Measurements from ENCODE around the gene SLC35F4. TPM values are rescaled to one million over a fixed set of nuclear protein-coding genes. Genes with fewer than 3 reads are reported as not detected.
"Not testable (repeated sequence)": the region's sequence is repeated elsewhere in the genome, so short reads cannot be mapped to it uniquely, and the experiment has no call there.

Gene SLC35F4
- total RNA-seq, 1 experiment from 2014 or later = not detected

GRCh38 chr14:57754527-57754926 is 111.4 kb downstream of the SLC35F4 start:
- Histone ChIP-seq H3K9me3 (ENCODE audit: low read depth, low read length, poor library complexity, severe bottlenecking) (peaks cover 2% of the 10 kb centered on the region), H3K36me3 (ENCODE audit: insufficient read depth, low read length, poor library complexity, severe bottlenecking) (no peaks in the 10 kb centered on the region), H3K4me1 (ENCODE audit: insufficient read depth, low read length, poor library complexity, severe bottlenecking) (peaks cover 21% of the 10 kb centered on the region), H3K27me3 (replicated peaks; ENCODE audit: insufficient read depth, low read depth, low read length, poor library complexity) (no peaks in the 10 kb centered on the region), H3K4me3 (ENCODE audit: low read depth, low read length, poor library complexity, severe bottlenecking) (no peak overlapping the region), H3K27ac (ENCODE audit: low read depth, low read length, poor library complexity, severe bottlenecking) (no peak overlapping the region)
- TF ChIP-seq EZH2 (IDR thresholded peaks at IDR 0.05; ENCODE audit: borderline replicate concordance, low read depth, low read length, poor library complexity, severe bottlenecking) = no peak
- TF ChIP-seq, protein P1, sequence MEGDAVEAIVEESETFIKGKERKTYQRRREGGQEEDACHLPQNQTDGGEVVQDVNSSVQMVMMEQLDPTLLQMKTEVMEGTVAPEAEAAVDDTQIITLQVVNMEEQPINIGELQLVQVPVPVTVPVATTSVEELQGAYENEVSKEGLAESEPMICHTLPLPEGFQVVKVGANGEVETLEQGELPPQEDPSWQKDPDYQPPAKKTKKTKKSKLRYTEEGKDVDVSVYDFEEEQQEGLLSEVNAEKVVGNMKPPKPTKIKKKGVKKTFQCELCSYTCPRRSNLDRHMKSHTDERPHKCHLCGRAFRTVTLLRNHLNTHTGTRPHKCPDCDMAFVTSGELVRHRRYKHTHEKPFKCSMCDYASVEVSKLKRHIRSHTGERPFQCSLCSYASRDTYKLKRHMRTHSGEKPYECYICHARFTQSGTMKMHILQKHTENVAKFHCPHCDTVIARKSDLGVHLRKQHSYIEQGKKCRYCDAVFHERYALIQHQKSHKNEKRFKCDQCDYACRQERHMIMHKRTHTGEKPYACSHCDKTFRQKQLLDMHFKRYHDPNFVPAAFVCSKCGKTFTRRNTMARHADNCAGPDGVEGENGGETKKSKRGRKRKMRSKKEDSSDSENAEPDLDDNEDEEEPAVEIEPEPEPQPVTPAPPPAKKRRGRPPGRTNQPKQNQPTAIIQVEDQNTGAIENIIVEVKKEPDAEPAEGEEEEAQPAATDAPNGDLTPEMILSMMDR (conservative IDR thresholded peaks at IDR 0.05; ENCODE audit: low read depth, low read length) = no peak
- CTCF ChIA-PET = interaction anchor here (0.5 kb wide), 1 partner anchor 19 kb away, joined by 3 read pairs; no protein-coding TSS in a partner anchor
- DNase-seq (ENCODE audit: low spot score) = no peak
- no TSS peak for BruUV-seq (replicated peaks)
- intact Hi-C loops (cut with micrococcal nuclease; ENCODE audit: unreplicated experiment) = no loop called here
- POLR2A ChIA-PET (ENCODE audit: low non-redundant PET) = no interaction called here

- Histone ChIP-seq H3K27me3 (replicated peaks; ENCODE audit: insufficient read depth, low read depth, low read length, poor library complexity) (no peaks in the 10 kb centered on the region), H3K4me1 (ENCODE audit: insufficient read depth, low read length, poor library complexity, severe bottlenecking) (peaks cover 21% of the 10 kb centered on the region), H3K36me3 (ENCODE audit: insufficient read depth, low read length, poor library complexity, severe bottlenecking) (no peaks in the 10 kb centered on the region), H3K4me3 (ENCODE audit: low read depth, low read length, poor library complexity, severe bottlenecking) (no peak overlapping the region), H3K27ac (ENCODE audit: low read depth, low read length, poor library complexity, severe bottlenecking) (no peak overlapping the region), H3K9me3 (ENCODE audit: low read depth, low read length, poor library complexity, severe bottlenecking) (no peaks in the 10 kb centered on the region)
- intact Hi-C loops (cut with micrococcal nuclease; ENCODE audit: unreplicated experiment) = no loop called here
- POLR2A ChIA-PET (ENCODE audit: low non-redundant PET) = no interaction called here
- TF ChIP-seq, protein P1 (conservative IDR thresholded peaks at IDR 0.05; ENCODE audit: low read depth, low read length) = no peak
- no peak for TF ChIP-seq EZH2 (IDR thresholded peaks at IDR 0.05; ENCODE audit: borderline replicate concordance, low read depth, low read length, poor library complexity, severe bottlenecking)
- no TSS peak for BruUV-seq (replicated peaks)
- DNase-seq (ENCODE audit: low spot score) = peak; percentile 60
- CTCF ChIA-PET = interaction anchor here (0.6 kb wide), 1 partner anchor 115 kb away, joined by 8 read pairs; no protein-coding TSS in a partner anchor
Measured at GRCh38 chr14:57753821-57754220, 112.1 kb downstream of the SLC35F4 start.

DNA sequence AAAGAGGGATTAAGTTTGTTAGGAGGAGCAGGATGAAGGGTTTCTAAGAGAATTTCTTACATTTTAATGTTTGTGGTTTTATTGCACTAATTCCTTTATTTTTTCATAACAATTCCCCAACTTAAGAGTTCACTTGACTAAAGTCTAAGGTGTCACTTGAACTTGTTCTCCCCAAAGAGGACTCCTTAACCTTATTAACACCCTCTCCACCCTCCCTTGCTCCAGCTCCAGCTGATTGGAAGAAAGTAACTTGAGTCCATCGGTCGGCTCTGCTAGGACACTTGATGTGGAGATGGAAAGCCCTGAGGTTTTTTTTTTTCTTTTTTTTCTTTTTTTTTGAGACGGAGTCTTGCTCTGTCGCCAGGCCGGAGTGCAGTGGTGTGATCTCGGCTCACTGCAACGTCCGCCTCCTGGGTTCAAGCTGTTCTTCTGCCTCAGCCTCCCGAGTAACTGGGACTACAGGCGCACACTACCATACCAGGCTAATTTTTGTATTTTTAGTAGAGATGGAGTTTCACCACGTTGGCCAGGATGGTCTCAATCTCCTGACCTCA is 113.7 kb downstream of the SLC35F4 start:
- DNase-seq (ENCODE audit: low spot score); BruUV-seq (replicated peaks); intact Hi-C loops (cut with micrococcal nuclease; ENCODE audit: unreplicated experiment); H3K36me3 ChIP-seq (ENCODE audit: insufficient read depth, low read length, poor library complexity, severe bottlenecking); POLR2A ChIA-PET (ENCODE audit: low non-redundant PET); H3K27ac ChIP-seq (ENCODE audit: low read depth, low read length, poor library complexity, severe bottlenecking); H3K27me3 ChIP-seq (replicated peaks; ENCODE audit: insufficient read depth, low read depth, low read length, poor library complexity); CTCF ChIA-PET; H3K9me3 ChIP-seq (ENCODE audit: low read depth, low read length, poor library complexity, severe bottlenecking); H3K4me3 ChIP-seq (ENCODE audit: low read depth, low read length, poor library complexity, severe bottlenecking): not testable (repeated sequence)
- peaks cover 21% of the 10 kb centered on the region for H3K4me1 ChIP-seq (ENCODE audit: insufficient read depth, low read length, poor library complexity, severe bottlenecking)

GRCh38 chr14:57751400-57751799 is 114.5 kb downstream of the SLC35F4 start:
- TF ChIP-seq, protein P1 (conservative IDR thresholded peaks at IDR 0.05; ENCODE audit: low read depth, low read length) = no peak
- TF ChIP-seq EZH2 (IDR thresholded peaks at IDR 0.05; ENCODE audit: borderline replicate concordance, low read depth, low read length, poor library complexity, severe bottlenecking) = no peak

More at GRCh38 chr14:57751400-57751799, 114.5 kb downstream of the SLC35F4 start:
- CTCF ChIA-PET = no interaction called here
- Histone ChIP-seq H3K4me3 (ENCODE audit: low read depth, low read length, poor library complexity, severe bottlenecking) (no peak overlapping the region), H3K4me1 (ENCODE audit: insufficient read depth, low read length, poor library complexity, severe bottlenecking) (peaks cover 21% of the 10 kb centered on the region), H3K36me3 (ENCODE audit: insufficient read depth, low read length, poor library complexity, severe bottlenecking) (no peaks in the 10 kb centered on the region), H3K9me3 (ENCODE audit: low read depth, low read length, poor library complexity, severe bottlenecking) (no peaks in the 10 kb centered on the region), H3K27me3 (replicated peaks; ENCODE audit: insufficient read depth, low read depth, low read length, poor library complexity) (no peaks in the 10 kb centered on the region), H3K27ac (ENCODE audit: low read depth, low read length, poor library complexity, severe bottlenecking) (no peak overlapping the region)
- no peak for DNase-seq (ENCODE audit: low spot score)
- POLR2A ChIA-PET (ENCODE audit: low non-redundant PET) = no interaction called here
- BruUV-seq (replicated peaks) = no TSS peak
- intact Hi-C loops (cut with micrococcal nuclease; ENCODE audit: unreplicated experiment) = no loop called here
